Vagina (tissue), 2 donors: ENCODE data around the gene RNASE4.

Experiments used
- POLR2A ChIP-seq, 2 donors: fragments of 450-650 bp; IDR thresholded peaks; one replicate each; pipeline ENCODE4 v1.6.1; 2017; ENCODE audit warnings: antibody characterized with exemption in 2 of 2, mild to moderate bottlenecking in 2 of 2, moderate library complexity in 2 of 2
- TF ChIP-seq, protein P1 (sequence below), 3 experiments: fragments of 450-650 bp in 2 of 3; fragments of 200-600 bp in 1 of 3; sonication (generic) in 1 of 3; IDR thresholded peaks; one replicate each; pipeline ENCODE4 v1.5.1; 2017 to 2019; ENCODE audit warnings: antibody characterized with exemption in 3 of 3, mild to moderate bottlenecking in 2 of 3, moderate library complexity in 2 of 3

DNA sequence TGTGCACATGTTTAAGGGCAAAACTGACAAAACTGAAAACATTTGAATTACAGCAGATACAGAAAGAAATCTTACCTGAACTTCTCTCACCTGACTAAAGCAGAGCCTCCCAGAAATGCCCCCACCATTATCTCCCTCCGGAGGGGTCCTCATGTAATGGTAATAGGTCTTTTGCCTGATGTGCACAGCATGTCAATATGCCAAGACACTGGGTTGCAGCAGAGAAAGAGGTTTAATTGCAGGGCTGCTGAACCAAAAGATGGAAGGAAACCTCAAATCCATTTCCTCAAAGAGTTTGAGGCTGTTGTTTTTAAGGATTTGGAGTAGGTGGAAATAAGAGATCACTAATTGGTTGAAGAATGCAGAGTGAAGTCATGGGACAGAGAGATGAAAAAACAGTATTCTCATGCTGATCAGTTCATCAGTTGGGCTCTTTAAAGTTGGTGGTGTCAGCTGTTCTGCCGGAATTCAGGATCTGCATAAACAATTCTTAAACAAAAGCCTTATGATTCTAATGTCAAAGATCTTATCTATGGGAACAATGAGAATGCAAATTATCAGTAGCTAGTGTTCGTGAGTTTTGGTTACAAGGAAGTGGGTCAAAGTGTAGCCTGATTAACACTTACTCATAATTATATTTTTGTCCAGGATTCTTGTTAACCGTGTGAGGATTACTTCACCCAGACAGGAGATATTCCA, 22.4 kb downstream of the RNASE4 start:
- TF ChIP-seq, protein P1, sequence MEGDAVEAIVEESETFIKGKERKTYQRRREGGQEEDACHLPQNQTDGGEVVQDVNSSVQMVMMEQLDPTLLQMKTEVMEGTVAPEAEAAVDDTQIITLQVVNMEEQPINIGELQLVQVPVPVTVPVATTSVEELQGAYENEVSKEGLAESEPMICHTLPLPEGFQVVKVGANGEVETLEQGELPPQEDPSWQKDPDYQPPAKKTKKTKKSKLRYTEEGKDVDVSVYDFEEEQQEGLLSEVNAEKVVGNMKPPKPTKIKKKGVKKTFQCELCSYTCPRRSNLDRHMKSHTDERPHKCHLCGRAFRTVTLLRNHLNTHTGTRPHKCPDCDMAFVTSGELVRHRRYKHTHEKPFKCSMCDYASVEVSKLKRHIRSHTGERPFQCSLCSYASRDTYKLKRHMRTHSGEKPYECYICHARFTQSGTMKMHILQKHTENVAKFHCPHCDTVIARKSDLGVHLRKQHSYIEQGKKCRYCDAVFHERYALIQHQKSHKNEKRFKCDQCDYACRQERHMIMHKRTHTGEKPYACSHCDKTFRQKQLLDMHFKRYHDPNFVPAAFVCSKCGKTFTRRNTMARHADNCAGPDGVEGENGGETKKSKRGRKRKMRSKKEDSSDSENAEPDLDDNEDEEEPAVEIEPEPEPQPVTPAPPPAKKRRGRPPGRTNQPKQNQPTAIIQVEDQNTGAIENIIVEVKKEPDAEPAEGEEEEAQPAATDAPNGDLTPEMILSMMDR (IDR thresholded peaks at IDR 0.05), result no peak
- no peak for TF ChIP-seq POLR2A (IDR thresholded peaks at IDR 0.05)
